DMS 273 (cell line): Measurements from ENCODE around the gene NTRK3.

ENCODE experiments used
- DNase-seq: peaks from one replicate; lab custom pipeline; 2025; ENCODE audit not compliant: unreplicated experiment; lab: John Stamatoyannopoulos, UW

The NTRK3 gene

GRCh38 chr15:88258093-88258641 lies 1.6 kb upstream of the NTRK3 start:
- peak; percentile 67 for DNase-seq

GRCh38 chr15:88257311-88258092 lies 963 bp upstream of the NTRK3 start:
- DNase-seq, result peak; percentile 50

DNA sequence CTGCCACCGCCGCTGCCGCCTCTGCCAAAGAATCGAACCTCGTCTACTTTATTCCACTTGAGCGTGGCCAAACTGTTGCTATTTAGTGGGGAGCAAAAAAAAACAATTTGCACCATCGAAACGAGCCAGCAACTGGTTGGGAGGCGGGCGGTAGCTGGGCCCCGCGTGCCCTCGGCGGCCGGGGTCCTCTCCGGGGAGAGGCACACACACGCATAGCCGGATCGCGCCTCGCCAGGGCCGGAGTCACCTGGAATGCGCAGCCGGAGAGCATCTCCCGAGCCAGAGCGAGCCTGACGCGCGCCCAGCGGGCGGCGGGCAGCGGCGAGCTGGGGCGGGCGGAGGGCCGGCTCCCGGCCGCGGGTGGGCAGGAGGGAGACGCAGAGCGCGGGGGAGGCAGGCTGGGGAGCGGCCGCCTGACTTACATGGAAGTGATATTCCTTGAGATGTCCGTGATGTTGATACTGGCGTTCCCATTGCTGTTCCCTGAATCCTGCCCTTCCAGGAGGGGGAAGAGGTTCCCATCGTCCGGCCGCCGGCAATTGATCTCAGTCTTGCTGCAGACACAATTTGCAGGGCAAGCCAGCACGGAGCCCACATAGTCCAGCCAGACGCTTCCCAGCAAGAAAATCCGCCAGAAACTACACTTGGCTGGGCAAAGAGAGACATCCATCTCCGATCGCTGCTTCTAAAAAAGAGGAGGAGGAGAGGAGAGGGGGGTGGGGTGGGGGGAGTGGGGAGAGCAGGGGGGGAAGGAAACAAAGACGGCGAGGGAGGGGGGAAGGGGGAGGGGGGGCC lies 858 bp downstream of the NTRK3 start:
- DNase-seq, result peak; percentile 68

- no peak for DNase-seq
Measured at GRCh38 chr15:88255087-88255483, 1.5 kb downstream of the NTRK3 start.

DNA sequence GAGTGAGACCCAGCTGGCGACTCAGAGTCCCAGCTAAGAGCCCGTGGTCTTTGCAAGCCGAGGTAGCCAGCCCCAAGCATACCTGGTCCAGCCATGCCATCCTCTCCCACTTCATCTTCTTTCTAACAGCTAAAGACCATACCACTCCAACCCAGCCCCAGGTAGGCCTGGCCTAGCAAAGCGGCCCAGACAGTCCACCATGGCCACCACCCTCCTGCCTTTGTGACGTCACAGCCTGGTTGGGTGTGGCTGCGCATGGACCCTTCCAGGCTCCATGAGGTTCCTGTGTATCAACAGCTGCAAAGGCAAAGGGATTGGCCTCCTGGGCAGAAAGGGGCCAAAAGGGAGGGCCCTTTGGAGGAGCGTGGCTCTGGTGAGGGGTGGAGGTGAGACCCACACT lies 4.1 kb downstream of the NTRK3 start:
- DNase-seq, result no peak

GRCh38 chr15:88250826-88251225 lies 5.7 kb downstream of the NTRK3 start:
- DNase-seq, result peak; percentile 88

GRCh38 chr15:88249220-88249619 lies 7.3 kb downstream of the NTRK3 start:
- peak; percentile 25 for DNase-seq

GRCh38 chr15:88247914-88248313 lies 8.6 kb downstream of the NTRK3 start:
- peak; percentile 7 for DNase-seq

GRCh38 chr15:88246666-88247446 lies 9.7 kb downstream of the NTRK3 start:
- DNase-seq, result peak; percentile 84

DNA sequence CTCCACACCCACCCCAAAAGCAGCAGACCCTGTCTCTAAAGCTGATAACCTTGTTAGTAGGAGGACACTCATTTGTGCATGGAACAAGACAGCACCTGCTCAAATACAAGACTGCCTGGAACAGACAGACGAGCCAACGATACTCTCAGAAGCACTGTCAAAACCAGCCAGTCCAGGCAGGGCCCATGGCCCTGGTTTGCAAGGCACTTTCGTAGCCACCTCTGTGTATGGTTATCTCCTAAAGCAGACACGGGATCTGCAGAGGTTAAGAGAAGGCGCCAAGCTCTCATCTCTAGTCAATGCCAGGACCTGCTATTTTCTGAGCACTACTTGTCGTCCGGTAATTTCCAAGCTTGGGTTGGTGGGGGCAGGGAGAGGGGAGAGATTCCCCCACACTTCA lies 10.5 kb downstream of the NTRK3 start:
- no peak for DNase-seq

DNA sequence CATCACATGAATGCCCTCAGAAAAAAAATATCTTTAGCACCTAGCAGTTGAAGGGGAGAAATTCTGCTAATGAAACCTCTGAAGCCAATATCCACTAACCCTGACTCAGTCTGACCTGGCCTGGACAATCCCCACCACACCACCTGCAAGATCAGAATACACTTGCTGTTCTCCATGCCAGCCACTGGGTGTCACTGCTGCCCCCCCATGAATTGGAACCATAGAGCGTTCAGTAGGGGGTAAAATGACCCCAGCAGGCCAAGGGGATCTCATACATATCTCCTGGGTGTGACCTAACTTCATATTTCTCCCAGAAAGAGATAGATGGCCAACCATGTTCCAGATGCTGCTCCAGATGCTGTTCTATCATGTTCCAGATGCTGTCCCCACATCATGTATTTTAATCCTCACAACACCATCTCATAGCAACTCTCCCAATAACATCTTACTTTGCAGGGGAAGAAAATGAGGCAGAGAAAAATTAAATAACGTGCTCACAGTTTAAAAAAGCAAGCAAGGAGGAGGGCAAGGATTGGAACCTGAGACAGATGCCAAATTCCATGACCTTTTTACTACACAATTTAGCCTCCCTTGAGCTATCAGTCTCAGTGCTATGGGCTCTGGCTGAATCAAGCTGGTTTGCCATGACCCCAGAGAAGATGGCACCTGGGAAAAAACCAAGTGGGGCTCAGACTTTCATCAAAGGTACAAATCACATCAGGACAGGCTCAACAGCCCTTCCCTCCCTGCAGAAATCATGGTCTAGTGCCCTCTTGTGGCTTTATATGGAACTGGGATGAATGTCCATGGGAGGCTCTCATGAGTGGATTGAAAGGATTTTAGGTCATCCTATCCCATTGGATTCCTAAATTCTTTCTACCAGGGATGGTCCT lies 12.4 kb downstream of the NTRK3 start:
- peak; percentile 69 for DNase-seq

- DNase-seq, result peak; percentile 60
Measured at GRCh38 chr15:88242586-88243555, 13.7 kb downstream of the NTRK3 start.

GRCh38 chr15:88241461-88241860 lies 15.1 kb downstream of the NTRK3 start:
- no peak for DNase-seq

DNA sequence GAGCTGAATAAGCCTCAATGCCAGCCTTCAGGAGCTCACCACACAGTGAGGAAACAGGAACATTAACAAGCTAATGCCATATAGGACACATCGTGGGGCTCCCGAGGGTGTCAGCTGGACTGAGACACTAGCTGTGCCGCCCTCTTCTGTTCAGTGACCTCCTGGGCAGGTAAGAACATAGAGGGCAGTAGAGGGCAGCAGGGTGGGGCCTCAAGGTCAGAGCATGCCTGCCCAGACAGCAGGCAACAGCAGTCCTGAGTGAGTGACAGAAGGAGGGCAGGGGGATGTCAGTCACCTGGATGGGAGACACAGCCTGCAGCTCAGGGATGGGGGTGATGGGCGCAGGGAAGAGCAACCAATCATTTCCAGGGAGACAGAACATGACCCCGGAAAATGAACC lies 15.5 kb downstream of the NTRK3 start:
- DNase-seq, result no peak

GRCh38 chr15:88239594-88239993 lies 16.9 kb downstream of the NTRK3 start:
- no peak for DNase-seq

GRCh38 chr15:88238618-88239430 lies 17.7 kb downstream of the NTRK3 start:
- no peak for DNase-seq

DNA sequence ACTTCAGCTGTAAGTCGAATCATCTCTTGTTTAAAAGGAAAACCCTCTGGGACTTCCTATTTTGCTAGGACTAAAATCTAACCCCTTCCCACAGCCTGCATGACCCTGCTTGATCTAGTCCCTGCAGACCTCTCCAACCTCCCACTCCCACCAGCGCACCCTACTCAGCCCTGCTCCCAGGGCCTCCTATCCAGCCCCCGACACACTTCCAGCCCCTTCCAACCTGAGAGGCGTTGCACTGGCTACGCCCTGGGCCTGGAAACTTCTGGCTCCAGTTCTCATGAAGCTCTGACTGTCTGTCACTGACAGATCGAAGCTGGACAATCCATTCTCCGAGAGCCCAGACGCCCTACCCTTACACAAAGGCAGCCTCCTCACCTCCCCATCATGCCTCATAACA lies 21.8 kb downstream of the NTRK3 start:
- DNase-seq, result no peak

DNA sequence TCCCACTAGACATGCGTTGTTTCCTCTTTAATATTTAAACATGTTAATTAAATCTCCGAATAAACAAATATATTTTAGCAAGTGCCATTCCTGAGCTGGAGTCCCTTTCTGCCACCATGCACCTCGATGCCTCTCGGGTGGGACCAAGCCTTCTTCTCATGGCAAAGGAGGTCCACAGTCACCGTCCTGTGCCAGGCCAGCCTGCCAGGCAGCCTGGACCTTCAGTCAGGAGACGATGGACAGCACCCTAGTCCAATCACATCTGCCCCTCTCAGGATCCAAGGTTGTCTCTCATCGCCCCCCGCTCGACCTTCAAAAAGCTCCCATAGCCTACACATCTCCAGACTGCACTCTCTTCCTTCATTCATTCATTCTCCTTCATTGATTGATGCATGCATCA lies 22.6 kb downstream of the NTRK3 start:
- no peak for DNase-seq
